Loucy (cell line): ENCODE results near the gene ATP6V0D1.

Source experiments
- H2AFZ ChIP-seq: fragments of 200-600 bp; sonication (generic); 2 replicates; pipeline ENCODE4 v1.6.0; 2016; ENCODE audit warnings: antibody characterized with exemption, mild to moderate bottlenecking, low read length, moderate library complexity
- H3F3A ChIP-seq: fragments of 200-600 bp; 2 replicates; pipeline ENCODE4 v1.6.0; 2016; ENCODE audit warnings: antibody characterized with exemption, low read depth, mild to moderate bottlenecking
- H3K27me3 ChIP-seq: fragments of 200-600 bp; sonication (generic); 2 replicates; pipeline ENCODE4 v1.6.1; 2014; ENCODE audit warnings: low read length, mild to moderate bottlenecking; ENCODE audit not compliant: insufficient read depth, poor library complexity, severe bottlenecking
- H3K36me3 ChIP-seq: fragments of 200-600 bp; sonication (generic); 2 replicates; pipeline ENCODE4 v1.6.1; 2016; ENCODE audit warnings: low read length; ENCODE audit not compliant: insufficient read depth
- H3K4me1 ChIP-seq: fragments of 200-600 bp; sonication (generic); 2 replicates; pipeline ENCODE4 v1.5.1; 2014; ENCODE audit warnings: low read length, mild to moderate bottlenecking; ENCODE audit not compliant: insufficient read depth, poor library complexity, severe bottlenecking
- H3K4me2 ChIP-seq: fragments of 200-600 bp; sonication (generic); 2 replicates; pipeline ENCODE4 v1.6.0; 2014; ENCODE audit warnings: antibody characterized with exemption, low read length, low read depth, mild to moderate bottlenecking; ENCODE audit not compliant: poor library complexity, severe bottlenecking
- H3K4me3 ChIP-seq: fragments of 200-600 bp; sonication (generic); 2 replicates; pipeline ENCODE4 v1.5.1; 2014; ENCODE audit warnings: low read length, mild to moderate bottlenecking, mixed read lengths; ENCODE audit not compliant: poor library complexity, severe bottlenecking
- H3K79me2 ChIP-seq: fragments of 200-600 bp; sonication (generic); 2 replicates; pipeline ENCODE4 v1.6.1; 2014; ENCODE audit warnings: low read length; ENCODE audit not compliant: insufficient read depth
- H3K9ac ChIP-seq: fragments of 200-600 bp; sonication (generic); 2 replicates; pipeline ENCODE4 v1.6.0; 2014; ENCODE audit warnings: mild to moderate bottlenecking, low read depth, low read length, moderate library complexity; ENCODE audit not compliant: poor library complexity, severe bottlenecking
- H3K9me2 ChIP-seq: fragments of 200-600 bp; sonication (generic); replicated peaks from 2 replicates; pipeline ENCODE4 v1.6.1; 2016; ENCODE audit warnings: low read depth, low read length, mixed read lengths
- H3K9me3 ChIP-seq: fragments of 200-600 bp; sonication (generic); 2 replicates; pipeline ENCODE4 v1.6.1; 2014; ENCODE audit warnings: mild to moderate bottlenecking, antibody characterized with exemption, low read length, low read depth; ENCODE audit not compliant: insufficient read depth
- H4K20me1 ChIP-seq: fragments of 200-600 bp; sonication (generic); 2 replicates; pipeline ENCODE4 v1.6.0; 2014; ENCODE audit warnings: antibody characterized with exemption, low read length, mild to moderate bottlenecking; ENCODE audit not compliant: insufficient read depth, poor library complexity, severe bottlenecking
- CTCF ChIP-seq: fragments of 200-600 bp; sonication (generic); conservative IDR thresholded peaks from 2 replicates; pipeline ENCODE4 v1.5.1; 2014; ENCODE audit warnings: mild to moderate bottlenecking, antibody characterized with exemption, low read length
- EZH2phosphoT487 ChIP-seq: fragments of 200-600 bp; IDR thresholded peaks from 2 replicates; pipeline ENCODE4 v1.6.1; 2018; ENCODE audit warnings: antibody characterized with exemption, mild to moderate bottlenecking, moderate library complexity, borderline replicate concordance

Gene ATP6V0D1

GRCh38 chr16:67407788-67408452, 73.0 kb downstream of the ATP6V0D1 start:
- Histone ChIP-seq H3K4me3 (no peak overlapping the region), H3K4me1 (peaks cover 9% of the 10 kb centered on the region), H3K9ac (no peak overlapping the region), H3K9me3 (no peaks in the 10 kb centered on the region), H3F3A (no peaks in the 10 kb centered on the region), H3K27me3 (no peaks in the 10 kb centered on the region), H3K36me3 (no peaks in the 10 kb centered on the region), H3K9me2 (no peaks in the 10 kb centered on the region), H4K20me1 (no peaks in the 10 kb centered on the region), H3K79me2 (no peaks in the 10 kb centered on the region), H3K4me2 (no peak overlapping the region), H2AFZ (no peak overlapping the region)
- TF ChIP-seq CTCF (peak; percentile 21; the same call in 1 of the 2 replicates), EZH2phosphoT487 (no peak)

DNA sequence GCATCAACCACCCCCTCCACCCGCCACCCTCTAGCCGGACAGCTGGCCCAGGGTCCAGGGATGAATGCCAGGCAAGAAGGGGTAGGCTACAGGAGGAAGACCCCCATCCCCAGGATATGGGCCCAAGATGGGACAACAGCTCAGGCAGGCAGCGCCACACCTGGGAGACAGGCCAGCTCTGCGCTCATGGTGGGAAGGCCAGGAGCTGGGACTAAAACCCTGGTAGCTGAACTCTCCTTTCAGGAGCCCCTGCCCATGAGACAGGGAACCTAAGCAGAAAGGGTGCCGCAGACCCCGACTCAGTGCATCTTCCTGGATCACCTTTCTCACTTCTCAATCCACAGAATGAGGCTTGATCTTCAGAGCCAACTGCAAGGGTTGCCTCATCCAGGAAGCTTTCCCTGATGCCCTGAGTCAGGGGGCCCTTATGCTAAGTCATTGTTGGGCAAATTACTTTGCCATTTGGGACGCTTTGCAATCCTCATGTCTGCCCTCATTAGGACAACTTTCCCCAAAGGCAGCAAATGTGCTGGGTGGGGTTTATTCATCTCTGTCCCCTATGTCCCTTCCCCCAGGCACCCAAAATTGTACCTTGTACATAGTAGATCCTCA, 73.7 kb downstream of the ATP6V0D1 start:
- no peaks in the 10 kb centered on the region for H4K20me1 ChIP-seq
- H2AFZ ChIP-seq, result no peak overlapping the region
- no peaks in the 10 kb centered on the region for H3F3A ChIP-seq
- H3K9me2 ChIP-seq, result no peaks in the 10 kb centered on the region
- no peaks in the 10 kb centered on the region for H3K36me3 ChIP-seq
- H3K9ac ChIP-seq, result no peak overlapping the region
- H3K79me2 ChIP-seq, result no peaks in the 10 kb centered on the region
- H3K9me3 ChIP-seq, result no peaks in the 10 kb centered on the region
- no peak for TF ChIP-seq EZH2phosphoT487
- no peak for TF ChIP-seq CTCF
- peaks cover 9% of the 10 kb centered on the region for H3K4me1 ChIP-seq
- no peak overlapping the region for H3K4me2 ChIP-seq
- no peaks in the 10 kb centered on the region for H3K27me3 ChIP-seq
- H3K4me3 ChIP-seq, result no peak overlapping the region

GRCh38 chr16:67406111-67406971, 74.6 kb downstream of the ATP6V0D1 start:
- Histone ChIP-seq H3K4me3 (no peak overlapping the region), H3F3A (no peaks in the 10 kb centered on the region), H3K4me2 (no peak overlapping the region), H4K20me1 (no peaks in the 10 kb centered on the region), H3K9ac (no peak overlapping the region), H3K27me3 (no peaks in the 10 kb centered on the region), H3K4me1 (peaks cover 9% of the 10 kb centered on the region), H3K9me2 (no peaks in the 10 kb centered on the region), H2AFZ (no peak overlapping the region), H3K79me2 (no peaks in the 10 kb centered on the region), H3K9me3 (no peaks in the 10 kb centered on the region), H3K36me3 (no peaks in the 10 kb centered on the region)
- no peak for TF ChIP-seq CTCF
- TF ChIP-seq EZH2phosphoT487, result no peak
